CD4-positive, alpha-beta T cell treated with Interleukin-6 for 4 hours (primary cell): ENCODE measurements around the gene MANSC1.
"Not testable (repeated sequence)": the region's sequence is repeated elsewhere in the genome, so short reads cannot be mapped to it uniquely, and the experiment has no call there.

Experiments used
- DNase-seq: peaks from one replicate; pipeline ENCODE4 v3.0.0-alpha.2; 2020; ENCODE audit warnings: mixed read lengths

Gene MANSC1

DNA sequence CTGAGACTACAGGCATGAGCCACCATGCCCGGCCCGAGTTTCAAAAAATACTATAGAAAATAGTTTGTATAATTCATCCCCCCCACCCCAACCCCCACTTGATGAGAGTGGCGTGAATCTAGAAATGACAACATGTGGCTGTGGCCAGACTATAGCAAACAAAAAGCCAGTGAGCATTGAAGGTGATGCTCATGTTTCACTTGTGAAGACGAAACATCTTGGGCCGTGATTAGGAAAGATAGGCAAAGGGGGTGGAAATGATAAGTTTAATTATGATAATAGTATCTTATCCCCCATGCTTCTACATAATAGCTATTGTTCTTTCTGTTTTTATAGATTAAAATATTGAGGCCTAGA is 15.4 kb upstream of the MANSC1 start:
- DNase-seq: no peak

DNA sequence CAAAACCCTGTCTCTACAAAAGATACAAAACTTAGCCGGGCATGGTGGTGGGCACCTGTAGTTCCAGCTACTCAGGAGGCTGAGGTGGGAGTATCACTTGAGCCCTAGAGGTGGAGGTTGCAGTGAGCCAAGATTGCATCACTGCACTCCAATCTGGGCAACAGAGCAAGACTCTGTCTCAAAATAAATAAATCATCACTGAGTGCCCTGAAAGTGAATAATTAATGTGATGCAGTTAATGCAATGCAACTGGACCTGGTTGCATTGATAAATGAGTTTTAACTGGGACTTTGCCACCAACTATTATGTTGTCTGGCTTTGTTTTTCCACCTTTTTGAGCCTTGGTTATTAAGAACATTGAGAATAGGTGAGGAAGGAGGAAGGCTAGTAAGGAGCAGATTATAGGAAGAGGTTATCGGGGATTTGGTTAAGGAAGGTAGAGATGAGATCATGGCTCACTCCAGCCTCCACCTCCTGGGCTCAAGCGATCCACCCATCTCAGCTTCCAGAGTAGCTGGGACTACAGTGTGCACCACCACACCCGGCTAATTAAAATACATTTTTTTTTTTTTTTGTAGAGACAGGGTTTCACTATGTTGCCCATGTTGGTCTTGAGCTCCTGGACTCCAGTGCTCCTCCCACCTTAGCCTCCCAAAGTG is 14.9 kb upstream of the MANSC1 start:
- DNase-seq: no peak

DNA sequence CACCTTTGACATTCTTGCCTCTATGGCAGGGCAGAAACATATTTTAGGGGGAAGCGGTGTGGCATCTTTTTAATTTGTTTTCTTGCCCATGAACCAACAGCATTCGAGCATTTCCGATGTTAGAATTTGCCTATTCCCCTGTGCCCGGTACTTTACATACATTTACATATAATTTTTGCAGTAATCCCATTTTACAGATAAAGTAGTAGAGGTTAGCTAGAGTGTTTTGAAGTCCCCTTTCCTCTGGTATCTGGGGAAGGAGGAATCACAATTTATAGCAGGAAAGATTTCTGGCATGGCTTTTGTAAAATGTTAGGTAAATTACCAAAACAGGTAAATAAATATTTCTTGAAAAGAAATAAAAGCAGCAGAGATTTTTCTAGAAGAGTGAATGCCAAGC is 8.5 kb upstream of the MANSC1 start:
- DNase-seq: no peak

DNA sequence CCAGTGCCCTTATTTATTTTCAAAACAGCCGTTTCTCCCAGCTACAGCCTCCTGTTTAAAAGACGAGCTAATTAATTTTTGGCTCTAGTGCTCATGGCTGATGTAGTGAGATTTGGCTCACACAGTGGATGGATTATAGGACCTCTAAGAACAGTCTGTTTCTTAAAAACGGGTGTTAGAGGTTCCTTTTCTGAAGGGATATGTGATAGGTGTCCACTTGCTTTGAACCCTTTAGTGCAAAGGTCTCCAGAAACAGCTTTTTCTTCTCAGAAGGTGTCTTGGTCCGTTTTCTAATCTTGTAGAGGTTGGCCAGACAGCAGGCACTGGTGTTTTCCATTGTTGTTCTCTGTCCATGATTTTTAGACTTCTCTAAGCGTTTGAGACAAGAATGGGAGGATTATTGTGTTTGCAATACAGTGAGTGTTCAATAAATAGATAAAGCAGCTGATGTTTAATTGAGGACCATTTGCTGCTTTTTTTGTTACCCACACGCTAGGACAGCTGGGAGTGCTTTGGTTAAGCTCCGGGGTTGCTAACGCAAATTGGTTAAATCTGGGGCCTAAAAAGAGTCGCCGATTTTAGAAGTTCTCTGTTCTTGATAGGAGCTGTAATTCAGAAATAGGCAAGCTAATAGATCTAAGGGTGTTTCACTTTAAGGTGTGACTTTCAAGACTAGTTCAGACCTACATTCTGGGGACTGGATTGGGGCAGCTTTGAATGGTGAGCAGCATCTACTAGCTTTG is 7.8 kb upstream of the MANSC1 start:
- peak; percentile 17 for DNase-seq

DNA sequence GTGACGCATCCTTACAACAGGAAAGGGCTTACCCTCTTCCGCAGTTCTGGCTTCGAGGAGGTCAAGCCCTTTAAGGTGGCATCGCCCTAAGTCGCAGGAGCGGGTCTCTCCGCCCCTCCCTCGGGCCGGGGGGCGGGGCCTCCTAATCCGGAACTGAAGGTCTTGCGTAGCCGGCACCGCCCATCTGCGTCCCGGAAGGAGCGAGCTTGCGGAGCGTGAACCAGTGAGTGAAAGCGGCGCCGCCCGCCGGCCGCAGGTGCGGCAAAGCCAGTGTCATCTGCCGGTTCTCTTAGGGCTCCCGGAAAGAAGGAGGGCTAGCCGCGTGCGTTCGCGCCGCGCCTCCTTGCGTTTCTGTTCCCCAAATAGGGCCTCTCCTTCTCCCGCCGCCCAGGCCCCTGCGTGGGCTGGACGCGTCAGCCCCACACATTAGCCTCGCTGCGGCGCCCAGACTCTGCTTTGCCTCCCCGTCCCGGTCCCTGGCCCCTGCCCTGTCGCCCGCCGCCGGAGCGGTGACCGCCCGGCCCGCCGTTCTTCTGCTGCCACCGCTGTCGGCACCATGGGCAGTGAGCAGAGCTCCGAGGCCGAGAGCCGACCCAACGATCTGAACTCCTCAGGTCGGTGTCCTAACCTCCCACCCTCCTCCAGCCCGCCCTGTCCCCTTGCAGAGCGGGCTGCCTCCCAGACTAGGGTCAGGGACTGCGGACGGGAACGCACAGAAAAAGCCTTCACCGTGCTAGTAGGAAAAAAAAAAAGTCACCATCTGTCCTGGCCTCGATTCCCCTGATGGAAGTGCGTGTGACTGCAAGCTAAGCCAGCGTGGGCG is 7.1 kb upstream of the MANSC1 start, which contains the start of gene BORCS5:
Gene BORCS5 (plus strand): TSS at position 183 of the 823 bp plus-strand sequence. CDS start 374 bp downstream, at position 557.
- peak; percentile 100 for DNase-seq

DNA sequence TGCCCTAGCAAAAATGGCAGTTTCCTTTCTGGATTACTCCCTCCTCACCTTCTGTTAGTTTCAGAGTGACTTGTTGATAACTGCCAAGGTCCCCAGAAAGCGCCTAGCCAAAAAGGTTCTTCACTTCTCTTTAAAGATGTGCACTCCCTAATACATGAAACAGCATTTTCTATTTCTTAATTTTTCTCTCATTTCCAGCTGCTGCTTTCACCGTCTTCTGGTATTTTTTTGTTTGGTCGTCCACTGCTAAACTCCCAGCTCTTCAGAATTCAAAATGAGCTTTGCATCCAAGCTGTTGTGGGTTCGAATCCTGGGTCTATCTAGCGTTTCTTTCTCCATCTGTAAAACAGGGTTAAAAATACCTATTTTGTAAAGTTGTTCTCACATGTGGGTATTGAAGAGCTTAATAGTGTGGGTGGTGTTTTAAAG is 6.4 kb upstream of the MANSC1 start:
- DNase-seq: no peak

DNA sequence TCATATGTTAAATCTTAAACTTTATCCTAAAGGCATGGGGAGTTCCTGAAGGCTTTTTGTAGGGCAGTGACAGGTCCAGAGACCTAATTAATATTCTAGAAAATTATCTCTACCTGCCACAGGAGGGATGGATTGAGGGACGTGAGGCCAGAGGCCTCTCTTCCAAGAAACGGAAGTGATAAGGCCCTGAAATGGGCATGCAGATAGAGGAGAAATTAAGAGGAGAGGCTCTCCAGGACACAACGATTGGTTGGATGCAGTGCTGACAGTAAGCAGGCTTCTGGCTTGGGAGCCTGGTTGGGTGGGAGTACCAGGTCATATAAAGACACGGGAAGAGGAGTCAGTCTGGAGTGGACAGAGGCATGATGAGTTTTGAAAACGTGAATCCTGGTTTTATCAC is 3.8 kb upstream of the MANSC1 start:
- DNase-seq: no peak

DNA sequence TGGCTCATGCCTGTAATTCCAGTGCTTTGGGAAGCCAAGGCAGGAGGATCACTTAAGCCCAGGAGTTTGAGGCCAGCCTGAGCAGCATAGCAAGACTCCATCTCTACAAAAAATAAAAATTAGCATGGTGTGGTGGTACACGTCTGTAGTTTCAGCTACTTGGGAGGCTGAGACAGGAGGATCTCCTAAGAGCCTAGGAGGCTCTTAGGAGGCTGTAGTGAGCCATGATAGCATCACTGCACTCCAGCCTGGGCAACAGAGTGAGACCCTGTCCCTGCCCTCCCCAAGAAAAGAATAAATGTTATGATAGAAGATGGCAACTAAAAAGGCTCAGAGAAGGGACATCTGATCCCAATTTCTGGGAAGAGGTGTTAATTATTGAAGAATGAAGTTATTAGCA is 3.2 kb upstream of the MANSC1 start:
- no peak for DNase-seq

DNA sequence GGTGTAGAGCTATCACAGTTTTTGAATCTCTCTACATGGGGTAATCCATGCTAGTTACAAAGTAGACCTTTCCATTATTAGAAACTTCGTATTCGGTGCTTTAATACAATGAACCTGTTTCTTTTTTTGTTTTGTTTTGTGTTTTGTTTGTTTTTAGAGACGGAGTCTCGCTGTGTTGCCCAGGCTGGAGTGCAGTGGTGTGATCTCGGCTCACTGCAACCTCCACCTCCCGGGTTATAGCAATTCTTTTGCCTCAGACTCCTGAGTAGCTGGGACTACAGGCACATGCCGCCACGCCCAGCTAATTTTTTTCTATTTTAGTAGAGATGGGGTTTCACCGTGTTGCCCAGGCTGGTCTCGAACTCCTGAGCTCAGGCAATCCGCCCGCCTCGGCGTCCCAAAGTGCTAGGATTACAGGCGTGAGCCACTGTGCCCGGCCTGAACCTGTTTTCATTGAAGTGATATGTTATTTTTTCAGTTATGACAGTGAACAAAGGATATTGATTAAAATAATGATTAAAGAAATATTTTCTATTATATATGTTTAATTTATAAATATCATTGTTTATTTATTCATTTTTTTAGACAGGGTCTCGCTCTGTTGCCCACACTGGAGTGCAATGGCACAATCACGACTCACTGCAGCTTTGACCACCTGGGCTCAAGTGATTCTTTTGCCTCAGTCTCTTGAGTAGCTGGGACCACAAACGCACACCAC is 1.6 kb upstream of the MANSC1 start:
- DNase-seq: not testable (repeated sequence)

DNA sequence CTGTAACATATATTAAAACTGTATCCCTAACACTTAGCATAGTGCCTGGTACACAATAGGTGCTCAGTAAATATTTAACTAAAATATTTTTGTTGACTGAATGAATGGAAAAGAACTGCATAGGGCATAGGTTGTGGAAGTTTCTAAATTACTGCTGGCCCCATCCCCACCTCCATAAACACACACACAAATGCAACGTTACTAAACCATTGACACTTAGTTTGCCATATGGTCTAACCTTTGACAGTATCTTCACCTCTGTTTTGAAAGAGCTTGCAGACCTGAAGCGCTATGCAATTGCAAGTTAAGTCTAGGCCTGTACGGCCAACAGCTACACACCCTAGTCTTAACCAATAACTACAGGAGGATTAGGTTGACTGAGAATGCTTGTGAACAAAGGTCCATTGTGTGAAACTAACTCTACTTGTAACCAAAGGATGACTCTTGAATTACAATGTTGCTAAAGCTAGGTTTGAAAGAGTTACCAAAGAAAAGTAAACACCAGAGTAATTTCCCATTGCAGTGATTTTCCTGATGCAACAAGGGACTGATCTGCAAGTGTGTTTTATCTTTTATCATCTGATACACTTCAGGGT is 924 bp upstream of the MANSC1 start:
- DNase-seq: no peak

DNA sequence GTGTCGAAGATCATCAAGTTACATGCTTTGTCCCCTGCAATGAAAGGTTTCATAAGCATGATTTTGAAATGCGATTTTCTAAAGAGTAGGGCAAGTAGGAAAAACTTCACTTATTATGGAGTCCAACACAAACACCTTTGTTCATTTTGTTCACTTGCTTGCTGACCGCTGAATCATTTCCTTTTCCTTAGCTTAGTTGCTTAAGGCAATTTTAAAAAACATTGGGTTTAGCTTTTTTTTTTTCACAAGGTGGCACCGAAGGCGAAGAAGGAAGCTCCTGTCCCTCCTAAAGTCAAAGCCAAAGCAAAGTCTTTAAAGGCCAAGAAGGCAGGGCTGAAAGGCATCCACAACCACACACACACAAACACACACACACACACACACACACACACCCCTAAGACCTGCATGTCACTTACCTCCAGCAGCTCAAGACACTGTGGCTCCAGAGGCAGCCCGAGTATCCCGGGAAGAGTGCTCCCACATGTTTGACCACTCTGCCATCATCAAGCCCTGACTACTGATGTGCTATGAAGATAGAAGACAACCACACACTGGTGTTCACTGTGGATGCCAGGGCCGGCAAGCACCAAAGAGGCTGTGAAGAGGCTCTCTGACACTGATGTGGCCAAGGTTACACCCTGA is 11.4 kb downstream of the MANSC1 start:
- no peak for DNase-seq

DNA sequence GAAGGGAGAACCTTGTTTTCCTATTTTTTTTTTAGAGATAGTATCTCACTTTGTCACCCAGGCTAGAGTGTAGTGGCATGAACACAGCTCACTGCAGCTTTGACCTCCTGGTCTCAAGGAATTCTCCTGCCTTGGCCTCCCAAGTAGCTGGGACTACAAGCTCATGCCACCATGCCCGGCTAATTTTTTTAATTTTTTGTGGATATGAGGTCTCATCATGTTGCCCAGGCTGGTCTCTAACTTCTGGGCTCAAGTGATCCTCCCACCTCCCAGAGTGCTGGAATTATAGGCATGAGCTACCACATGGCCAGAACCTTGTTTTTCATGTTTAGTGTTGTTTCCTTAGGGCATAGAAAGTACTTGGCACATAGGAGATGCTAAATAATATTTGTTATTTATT is 13.5 kb downstream of the MANSC1 start:
- DNase-seq: no peak

DNA sequence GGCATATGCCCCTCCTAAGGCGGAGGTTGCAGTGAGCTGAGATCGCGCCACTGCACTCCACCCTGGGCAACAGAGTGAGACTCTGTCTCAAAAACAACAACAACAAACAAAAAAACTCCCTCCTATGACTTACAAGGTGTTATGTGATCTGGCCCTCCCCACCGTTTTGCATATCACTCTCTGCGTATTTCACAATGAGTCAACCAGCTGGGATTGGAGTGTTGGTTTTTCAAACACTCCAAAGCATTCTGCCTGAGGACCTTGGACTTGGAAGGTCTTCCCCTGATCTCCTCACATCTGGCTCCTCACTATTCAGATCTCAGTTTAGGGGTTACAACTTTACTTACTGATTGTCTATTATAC is 14.0 kb downstream of the MANSC1 start:
- no peak for DNase-seq

DNA sequence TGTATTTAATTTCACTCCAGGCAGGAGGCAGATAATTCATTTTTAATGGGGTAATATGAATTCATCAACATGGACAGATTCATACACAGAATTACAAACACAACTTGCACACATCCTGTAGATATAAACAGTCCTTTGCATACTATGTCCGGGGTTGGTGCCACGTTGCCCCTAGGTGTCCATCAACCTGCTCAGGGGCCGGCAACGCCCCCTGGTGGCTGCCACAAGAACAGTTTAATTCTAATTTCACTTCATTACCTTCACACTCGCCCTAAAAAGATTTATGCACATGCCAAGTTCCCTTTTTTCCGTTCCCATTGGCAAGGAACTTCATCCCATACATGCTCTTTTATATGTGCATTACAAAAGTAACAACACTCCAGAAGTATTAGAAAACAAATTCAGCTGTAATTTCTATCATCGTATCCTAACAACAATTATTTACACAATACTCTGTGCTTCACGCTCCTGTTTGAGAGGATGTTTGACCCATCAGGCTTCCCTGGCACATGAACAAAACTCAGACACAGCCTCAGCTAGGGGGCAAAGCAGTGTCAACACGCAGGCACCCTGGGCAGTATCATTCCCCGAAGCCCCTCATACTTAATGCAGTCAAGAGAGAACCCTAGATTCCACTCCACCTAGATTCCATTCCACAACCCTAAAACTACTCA is 15.5 kb downstream of the MANSC1 start:
- DNase-seq: peak; percentile 72

DNA sequence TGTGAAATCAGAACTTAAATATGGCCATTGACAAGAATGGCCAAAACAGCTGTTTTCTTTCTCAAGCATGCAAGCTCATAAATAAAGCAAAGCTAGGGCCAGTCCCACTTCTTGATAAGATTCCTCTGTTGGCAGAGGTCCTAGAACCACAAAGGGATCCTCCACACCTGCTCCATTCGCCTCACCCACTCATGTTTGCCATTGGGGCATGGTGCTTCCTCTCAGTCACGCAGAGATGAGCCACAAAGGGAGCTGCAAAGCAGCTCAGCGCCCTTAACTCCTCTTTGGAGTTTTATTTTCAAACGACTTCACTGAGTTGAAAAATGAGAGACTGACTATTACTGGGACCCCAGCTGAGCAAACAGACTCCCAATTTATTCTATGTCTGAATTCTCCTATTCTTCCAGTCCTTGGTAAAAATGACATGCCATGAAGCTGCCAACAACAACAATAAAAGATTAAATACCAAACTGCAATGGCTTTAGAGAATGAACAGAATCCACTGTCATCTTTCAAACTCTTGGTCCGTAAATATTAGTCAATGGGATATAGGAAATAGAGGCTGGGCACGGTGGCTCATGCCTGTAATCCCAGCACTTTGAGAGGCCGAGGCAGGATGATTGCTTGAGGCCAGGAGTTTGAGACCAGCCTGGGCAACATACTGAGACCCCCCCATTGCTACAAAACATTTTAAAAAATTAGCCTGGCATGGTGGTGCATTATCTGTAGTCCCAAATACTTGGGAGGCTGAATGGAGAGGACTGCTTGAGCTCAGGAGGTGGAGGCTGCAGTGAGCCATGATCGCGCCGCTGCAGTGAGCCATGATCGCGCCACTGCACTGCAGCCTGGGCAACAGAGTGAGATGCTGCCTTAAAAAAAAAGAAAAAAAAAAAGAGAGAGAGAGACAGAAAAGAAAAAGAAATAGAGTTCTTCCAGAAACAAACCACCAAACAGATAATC is 16.4 kb downstream of the MANSC1 start:
- peak; percentile 16 for DNase-seq

DNA sequence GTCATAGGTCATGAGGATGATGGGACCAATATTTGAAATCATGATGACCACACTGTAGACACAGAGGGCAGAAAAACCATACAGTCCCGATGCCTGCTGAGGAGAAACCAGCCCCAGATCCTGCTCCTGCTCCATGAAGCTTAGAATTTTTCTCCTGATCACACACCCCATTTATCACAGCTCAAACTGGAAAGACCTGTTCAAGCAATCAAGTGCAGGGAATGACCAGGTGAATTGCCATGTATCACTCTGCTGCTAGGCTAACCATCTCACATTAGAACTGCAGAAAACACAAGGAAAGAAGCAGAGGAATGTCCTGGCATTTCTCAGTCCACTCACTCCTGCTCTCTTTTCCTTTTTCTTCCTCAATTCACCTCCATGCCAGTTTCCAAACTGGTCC is 18.1 kb downstream of the MANSC1 start:
- DNase-seq: no peak

DNA sequence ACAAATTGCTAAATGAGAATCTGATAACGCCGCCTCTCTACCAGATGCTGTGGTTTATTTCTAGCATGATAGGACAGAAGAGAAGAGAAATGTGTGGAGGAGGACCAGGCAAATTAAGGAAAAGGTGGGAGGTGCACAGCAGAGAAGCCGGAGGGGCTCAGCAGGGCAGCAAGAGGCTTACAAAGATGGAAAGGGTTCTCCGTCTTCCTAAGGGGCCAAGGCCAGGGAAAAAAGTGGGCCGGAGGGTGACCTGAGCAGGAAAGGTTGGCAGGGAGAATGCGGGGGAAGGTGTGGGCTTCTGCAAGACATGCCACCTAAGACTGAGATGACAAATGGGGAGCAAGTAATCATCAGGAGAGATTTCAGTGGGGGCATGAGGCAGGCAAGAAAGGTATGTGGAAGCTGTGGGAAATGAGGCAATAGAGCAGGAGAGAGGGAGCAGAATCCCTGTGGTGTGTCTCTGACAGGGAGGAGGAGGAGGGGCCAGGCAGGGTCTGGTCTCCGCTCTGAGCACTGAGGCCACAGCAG is 18.7 kb downstream of the MANSC1 start:
- no peak for DNase-seq

DNA sequence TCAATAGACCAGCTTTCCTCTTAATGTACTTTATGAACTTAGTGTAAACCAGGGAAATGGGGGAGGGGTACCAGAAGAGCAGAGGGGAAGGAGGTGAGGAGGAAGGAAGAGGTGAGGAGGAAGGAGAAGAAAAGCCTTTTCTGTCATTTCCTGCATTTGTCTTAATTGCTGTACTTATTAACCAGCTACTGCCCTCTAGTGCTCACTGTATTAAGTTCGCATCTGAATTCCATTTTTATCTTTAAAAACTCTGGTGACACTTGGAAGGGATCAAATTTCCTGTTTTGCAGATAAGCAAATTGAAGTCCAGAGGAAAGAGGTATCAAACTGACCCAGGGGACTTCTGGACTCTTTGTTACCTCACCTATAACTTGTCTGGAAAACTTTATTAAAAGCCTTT is 22.2 kb downstream of the MANSC1 start:
- DNase-seq: peak; percentile 38

DNA sequence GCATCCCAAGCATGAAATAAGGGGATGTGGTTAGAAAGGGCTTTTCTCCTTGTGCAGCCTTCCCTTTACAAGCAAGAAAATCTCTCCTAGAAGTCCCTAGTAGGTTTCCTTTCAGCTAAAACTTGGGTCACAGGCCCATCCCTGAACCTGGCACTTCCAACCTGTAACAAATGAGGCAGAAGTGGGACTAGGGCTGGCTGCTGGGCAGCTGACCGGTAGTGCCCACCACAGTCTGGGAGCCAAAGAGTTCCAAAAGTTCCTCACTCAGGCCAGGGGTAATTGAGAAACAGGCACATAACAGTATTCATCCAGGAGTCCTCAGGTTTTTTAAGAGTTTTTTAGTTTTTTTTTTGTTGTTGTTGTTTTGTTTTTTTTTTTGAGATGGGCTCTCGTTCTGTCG is 23.8 kb downstream of the MANSC1 start:
- no peak for DNase-seq

DNA sequence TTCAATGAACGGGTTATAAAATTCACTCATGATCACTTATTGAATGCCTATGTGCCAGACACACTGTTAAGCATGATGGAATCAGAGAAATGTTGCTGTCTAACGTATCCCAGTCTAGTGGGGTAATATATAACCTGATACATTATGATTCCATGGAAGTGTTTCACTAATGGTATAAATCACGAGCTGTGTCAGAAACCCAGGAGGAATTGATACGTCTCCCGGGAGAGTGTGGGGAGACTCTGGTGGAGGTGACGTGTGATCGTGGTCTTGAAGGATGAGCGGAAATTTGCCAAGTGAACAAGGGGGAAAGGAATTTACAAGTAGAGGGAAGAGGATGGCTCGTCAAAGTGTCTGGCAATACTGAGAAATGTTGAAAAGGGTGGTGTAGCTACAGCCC is 26.5 kb downstream of the MANSC1 start:
- no peak for DNase-seq
